Subcutaneous adipose tissue (tissue), 4 donors: ENCODE results near the gene MAGI1. TPM values are rescaled to one million over a fixed set of nuclear protein-coding genes. Genes with fewer than 3 reads are reported as not detected.

Experiments used
- CTCF ChIP-seq: fragments of 450-650 bp; IDR thresholded peaks from one replicate; pipeline ENCODE4 v1.5.1; 2016; ENCODE audit warnings: low read depth, mild to moderate bottlenecking, control low read depth, antibody characterized with exemption, moderate library complexity
- total RNA-seq, 4 donors: library from RNA; depleted of rRNA; stranded (reverse); fragments of >200 nt; gene quantifications; one replicate each; pipeline ENCODE4 v1.1.0, GENCODE V29; 2016

Gene MAGI1
- total RNA-seq, 4 donors from 2014 or later, result 15.3 to 56.9 (median 35.4) TPM

DNA sequence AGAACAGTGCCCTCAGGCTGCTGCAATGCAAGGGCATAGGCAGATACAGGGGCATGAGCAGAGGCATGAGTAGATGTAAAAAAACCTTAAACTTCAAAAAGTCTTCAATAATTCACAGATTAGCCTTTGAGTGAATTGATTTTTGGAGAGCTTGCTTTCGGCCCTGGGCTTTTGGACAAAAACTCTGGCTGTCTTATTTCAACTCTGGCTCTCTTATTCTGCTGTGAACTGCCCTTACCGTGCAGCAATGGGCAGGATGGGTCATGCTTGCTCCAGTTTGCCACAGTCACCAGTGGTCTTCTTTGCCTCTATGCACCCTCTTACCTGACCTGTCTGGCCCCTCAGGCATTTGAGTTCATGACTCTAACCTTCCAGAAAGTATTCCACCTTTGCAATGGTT lies 555.7 kb downstream of the MAGI1 start:
- no peak for TF ChIP-seq CTCF

- no peak for TF ChIP-seq CTCF
These were observed 557.6 kb downstream of the MAGI1 start for GRCh38 chr3:65481085-65481484.

- TF ChIP-seq CTCF, result no peak
These were observed 558.7 kb downstream of the MAGI1 start for GRCh38 chr3:65479990-65480389.

GRCh38 chr3:65478551-65479500 lies 559.9 kb downstream of the MAGI1 start:
- TF ChIP-seq CTCF, result no peak

DNA sequence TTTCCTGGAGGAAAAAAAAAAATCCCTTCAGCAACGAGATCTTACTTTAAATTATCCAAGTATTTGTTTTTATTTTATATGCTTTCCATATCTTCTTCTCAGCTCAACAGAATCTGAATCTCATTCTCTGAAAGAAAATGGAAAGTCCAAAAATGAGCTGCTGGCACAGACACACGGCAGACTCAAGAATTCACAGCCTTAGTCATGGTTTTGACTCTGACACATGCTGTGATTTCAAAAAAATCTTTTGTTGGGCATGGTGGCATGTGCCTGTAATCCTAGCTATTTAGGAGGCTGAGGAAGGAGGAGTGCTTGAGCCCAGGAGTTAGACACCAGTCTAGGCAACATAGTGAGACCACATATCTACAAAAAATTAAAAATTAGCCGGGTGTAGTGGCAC lies 565.0 kb downstream of the MAGI1 start:
- TF ChIP-seq CTCF, result no peak

DNA sequence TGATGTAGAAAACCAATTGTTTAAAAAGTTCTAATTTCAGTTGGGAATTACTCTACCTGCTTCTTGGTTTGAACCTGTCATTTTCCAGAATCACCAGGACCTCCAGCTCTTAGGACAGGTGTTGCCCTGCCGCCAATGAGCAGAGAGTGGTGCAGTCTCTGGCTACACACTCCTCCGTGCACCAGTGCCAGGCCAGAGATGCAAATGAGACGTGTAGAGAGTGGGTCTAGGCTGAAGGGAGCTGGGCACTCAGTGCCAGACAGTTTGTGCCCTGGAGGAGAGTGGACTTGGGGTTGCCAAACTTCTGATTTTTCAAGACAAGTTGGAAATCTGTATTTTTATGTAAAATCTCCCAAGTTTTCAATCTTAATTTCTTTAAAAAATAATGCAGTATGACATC lies 566.2 kb downstream of the MAGI1 start:
- TF ChIP-seq CTCF, result no peak

GRCh38 chr3:65466300-65466988 lies 572.3 kb downstream of the MAGI1 start:
- TF ChIP-seq CTCF, result no peak
